ENCODE data around the gene TNNT2. TPM values are rescaled to one million over a fixed set of nuclear protein-coding genes. Genes with fewer than 3 reads are reported as not detected.

Gene TNNT2
- polyA plus RNA-seq, 1 donor from 2014 or later, result not detected

- Mint-ChIP-seq H3K27ac (no peak overlapping the region), H3K9me3 (no peaks in the 10 kb centered on the region), H3K36me3 (no peaks in the 10 kb centered on the region), H3K27me3 (peaks cover 4% of the 10 kb centered on the region), H3K4me1 (peaks cover 0 to 3% (median 0%) of the 10 kb centered on the region in 3 donors), H3K4me3 (no peak overlapping the region)
Measured at GRCh38 chr1:201408834-201409200, 31.3 kb upstream of the TNNT2 start.

DNA sequence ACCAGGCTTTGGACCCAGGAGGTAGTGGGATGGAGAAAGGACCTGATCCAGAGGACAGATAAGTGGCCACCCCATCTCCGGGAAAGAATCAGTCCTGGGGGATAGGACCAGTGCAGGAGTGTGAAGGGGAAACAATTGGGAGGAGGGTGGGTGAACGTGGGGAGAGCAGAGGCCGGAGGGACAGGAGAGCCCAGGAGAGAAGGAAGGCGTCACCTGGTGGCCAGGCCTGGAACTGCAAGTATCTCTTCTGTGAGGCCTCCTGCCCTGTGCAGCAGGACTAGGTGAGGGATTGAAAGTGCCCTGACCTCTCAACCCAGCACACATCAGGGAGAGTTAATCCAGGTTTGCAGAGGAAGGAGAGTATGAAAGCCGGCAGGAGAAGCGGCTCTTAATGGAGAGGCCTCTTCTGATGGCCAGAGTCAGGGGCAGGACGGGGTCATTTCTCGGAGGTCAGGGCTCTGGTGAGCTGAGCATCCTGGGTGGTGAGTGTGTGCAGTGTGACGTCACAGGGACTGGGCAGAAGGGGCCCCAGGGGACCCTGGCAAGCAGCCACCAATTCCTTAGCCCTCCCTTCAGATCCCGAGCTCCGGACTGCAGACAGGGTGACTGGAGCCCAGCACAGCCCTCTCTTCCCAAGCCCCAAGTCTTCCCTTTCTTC lies 30.8 kb upstream of the TNNT2 start:
- no peaks in the 10 kb centered on the region for H3K9me3 Mint-ChIP-seq
- peaks cover 0 to 3% (median 0%) of the 10 kb centered on the region in 3 donors for H3K4me1 Mint-ChIP-seq
- no peaks in the 10 kb centered on the region for H3K36me3 Mint-ChIP-seq
- no peak overlapping the region for H3K27ac Mint-ChIP-seq
- peaks cover 4% of the 10 kb centered on the region for H3K27me3 Mint-ChIP-seq
- H3K4me3 Mint-ChIP-seq, result no peak overlapping the region

- Mint-ChIP-seq H3K4me3 (no peak overlapping the region), H3K36me3 (no peaks in the 10 kb centered on the region), H3K9me3 (no peaks in the 10 kb centered on the region), H3K4me1 (peaks cover 0 to 3% (median 0%) of the 10 kb centered on the region in 3 donors), H3K27ac (no peak overlapping the region), H3K27me3 (peaks cover 4% of the 10 kb centered on the region)
Measured at GRCh38 chr1:201406831-201407406, 29.4 kb upstream of the TNNT2 start.

GRCh38 chr1:201405484-201405831 lies 28.0 kb upstream of the TNNT2 start:
- H3K36me3 Mint-ChIP-seq, result no peaks in the 10 kb centered on the region
- peaks cover 0 to 3% (median 0%) of the 10 kb centered on the region in 3 donors for H3K4me1 Mint-ChIP-seq
- H3K4me3 Mint-ChIP-seq, result no peak overlapping the region
- H3K9me3 Mint-ChIP-seq, result no peaks in the 10 kb centered on the region
- H3K27ac Mint-ChIP-seq, result no peak overlapping the region
- H3K27me3 Mint-ChIP-seq, result peaks cover 2% of the 10 kb centered on the region

- no peak overlapping the region for H3K4me3 Mint-ChIP-seq
- no peaks in the 10 kb centered on the region for H3K9me3 Mint-ChIP-seq
- H3K27me3 Mint-ChIP-seq, result peaks cover 2% of the 10 kb centered on the region
- peaks cover 0 to 3% (median 0%) of the 10 kb centered on the region in 3 donors for H3K4me1 Mint-ChIP-seq
- H3K36me3 Mint-ChIP-seq, result no peaks in the 10 kb centered on the region
- H3K27ac Mint-ChIP-seq, result no peak overlapping the region
Measured at GRCh38 chr1:201404722-201405483, 27.4 kb upstream of the TNNT2 start.

DNA sequence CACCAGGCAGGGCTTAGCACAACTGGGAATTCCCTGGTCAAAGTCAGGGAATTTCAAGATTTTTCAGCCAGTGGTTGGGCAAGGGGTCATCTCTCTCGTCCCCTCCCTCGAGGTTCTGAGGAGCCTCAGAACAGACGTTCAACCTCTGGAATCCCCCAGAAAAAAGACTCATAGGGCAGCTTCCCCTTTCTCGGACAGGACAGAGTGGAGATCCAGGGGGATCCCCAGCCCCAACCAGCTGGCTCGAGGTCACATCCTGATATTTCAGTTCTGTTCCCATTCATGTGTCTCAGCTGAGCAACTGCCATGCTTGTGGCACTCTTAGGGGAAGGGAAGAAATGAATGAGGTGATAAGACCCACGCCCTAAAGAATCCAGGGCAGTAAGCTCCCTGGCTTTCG lies 26.6 kb upstream of the TNNT2 start:
- Mint-ChIP-seq H3K27ac (no peak overlapping the region), H3K4me1 (peaks cover 0 to 3% (median 0%) of the 10 kb centered on the region in 3 donors), H3K4me3 (no peak overlapping the region), H3K36me3 (no peaks in the 10 kb centered on the region), H3K27me3 (peaks cover 3% of the 10 kb centered on the region), H3K9me3 (no peaks in the 10 kb centered on the region)

GRCh38 chr1:201403359-201403758 lies 25.9 kb upstream of the TNNT2 start:
- H3K27ac Mint-ChIP-seq, result no peak overlapping the region
- peaks cover 8% of the 10 kb centered on the region for H3K27me3 Mint-ChIP-seq
- no peaks in the 10 kb centered on the region for H3K9me3 Mint-ChIP-seq
- peaks cover 0 to 3% (median 0%) of the 10 kb centered on the region in 3 donors for H3K4me1 Mint-ChIP-seq
- H3K4me3 Mint-ChIP-seq, result no peak overlapping the region
- H3K36me3 Mint-ChIP-seq, result no peaks in the 10 kb centered on the region

- Mint-ChIP-seq H3K27me3 (peaks cover 18% of the 10 kb centered on the region), H3K36me3 (no peaks in the 10 kb centered on the region), H3K4me1 (peaks cover 0 to 3% (median 0%) of the 10 kb centered on the region in 3 donors), H3K4me3 (no peak overlapping the region), H3K9me3 (no peaks in the 10 kb centered on the region), H3K27ac (no peak overlapping the region)
Measured at GRCh38 chr1:201401700-201402099, 24.2 kb upstream of the TNNT2 start.

GRCh38 chr1:201400852-201401230 lies 23.4 kb upstream of the TNNT2 start:
- H3K4me1 Mint-ChIP-seq, result peaks cover 0 to 3% (median 0%) of the 10 kb centered on the region in 3 donors
- H3K4me3 Mint-ChIP-seq, result no peak overlapping the region
- H3K27ac Mint-ChIP-seq, result no peak overlapping the region
- no peaks in the 10 kb centered on the region for H3K36me3 Mint-ChIP-seq
- peaks cover 18% of the 10 kb centered on the region for H3K27me3 Mint-ChIP-seq
- no peaks in the 10 kb centered on the region for H3K9me3 Mint-ChIP-seq

- Mint-ChIP-seq H3K9me3 (no peaks in the 10 kb centered on the region), H3K27me3 (peaks cover 18% of the 10 kb centered on the region), H3K4me3 (no peak overlapping the region), H3K27ac (no peak overlapping the region), H3K4me1 (peaks cover 0 to 3% (median 0%) of the 10 kb centered on the region in 3 donors), H3K36me3 (no peaks in the 10 kb centered on the region)
Measured at GRCh38 chr1:201400212-201400851, 22.9 kb upstream of the TNNT2 start.

GRCh38 chr1:201399352-201400126 lies 22.1 kb upstream of the TNNT2 start:
- Mint-ChIP-seq H3K27ac (no peak overlapping the region), H3K4me1 (peaks cover 0 to 3% (median 0%) of the 10 kb centered on the region in 3 donors), H3K27me3 (peaks cover 19% of the 10 kb centered on the region), H3K9me3 (no peaks in the 10 kb centered on the region), H3K36me3 (no peaks in the 10 kb centered on the region), H3K4me3 (no peak overlapping the region)

GRCh38 chr1:201399018-201399351 lies 21.5 kb upstream of the TNNT2 start, which contains the start of gene LAD1:
Gene LAD1 (minus strand): TSS chr1:201399324. CDS start chr1:201399306, 18 bp downstream.
- no peaks in the 10 kb centered on the region for H3K36me3 Mint-ChIP-seq
- peak within 1 kb of the TSS in 1 of 4 donors; percentile 53 for H3K4me3 Mint-ChIP-seq
- H3K4me1 Mint-ChIP-seq, result no peaks in the 10 kb centered on the region
- H3K27ac Mint-ChIP-seq, result no peak within 1 kb of the TSS
- peaks cover 19% of the 10 kb centered on the region for H3K27me3 Mint-ChIP-seq
- no peaks in the 10 kb centered on the region for H3K9me3 Mint-ChIP-seq

DNA sequence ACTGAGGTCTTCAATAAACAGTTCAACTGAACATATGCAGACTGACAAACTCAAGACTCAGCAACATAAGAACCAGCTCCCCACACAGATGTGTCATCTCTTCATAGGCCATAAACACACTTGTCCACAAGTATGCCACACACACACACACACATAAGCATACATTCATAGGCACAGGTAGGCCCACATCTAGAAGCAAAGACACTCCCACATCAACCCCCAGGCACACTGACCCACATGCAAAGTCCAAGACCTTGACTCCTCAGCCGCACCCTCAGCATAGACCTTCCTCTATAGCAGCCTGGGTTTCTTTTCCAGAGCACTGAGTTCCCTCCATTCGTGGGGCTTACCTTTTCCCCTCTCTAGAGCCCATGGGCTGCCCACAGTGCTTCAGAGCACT lies 20.2 kb upstream of the TNNT2 start:
- H3K27ac Mint-ChIP-seq, result no peak overlapping the region
- H3K27me3 Mint-ChIP-seq, result peaks cover 19% of the 10 kb centered on the region
- no peaks in the 10 kb centered on the region for H3K36me3 Mint-ChIP-seq
- no peaks in the 10 kb centered on the region for H3K4me1 Mint-ChIP-seq
- H3K9me3 Mint-ChIP-seq, result no peaks in the 10 kb centered on the region
- H3K4me3 Mint-ChIP-seq, result no peak overlapping the region

DNA sequence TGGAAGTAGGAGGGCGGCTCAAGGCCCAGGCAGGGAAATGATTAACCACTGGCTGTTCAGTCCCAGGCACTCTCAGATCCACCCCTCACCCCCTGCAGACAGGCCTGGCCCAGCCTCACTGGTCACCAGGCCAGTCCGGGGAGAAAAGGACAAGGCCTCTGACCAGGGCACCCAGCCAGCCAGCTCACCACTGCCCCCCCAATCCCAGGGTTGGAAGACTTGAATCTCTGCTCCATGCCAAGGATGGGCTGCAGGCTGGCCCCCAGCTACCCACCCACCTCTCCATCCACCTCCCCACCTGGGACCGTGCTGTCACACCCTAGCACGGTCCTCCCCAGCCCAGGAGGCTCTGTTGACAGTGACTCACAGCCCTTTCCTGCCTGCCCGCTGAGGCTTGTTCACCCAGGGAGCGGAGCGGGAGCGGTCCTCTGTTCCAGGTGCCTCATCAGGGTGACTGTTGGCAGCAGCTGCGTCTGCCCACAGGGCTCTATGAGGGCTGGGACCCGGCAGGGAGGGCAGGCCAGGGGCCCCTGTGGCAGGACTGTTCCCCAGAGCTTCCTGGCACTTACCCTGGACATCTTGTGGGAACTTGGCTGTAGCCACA lies 19.5 kb upstream of the TNNT2 start:
- Mint-ChIP-seq H3K36me3 (no peaks in the 10 kb centered on the region), H3K4me1 (no peaks in the 10 kb centered on the region), H3K27me3 (peaks cover 19% of the 10 kb centered on the region), H3K4me3 (no peak overlapping the region), H3K9me3 (no peaks in the 10 kb centered on the region), H3K27ac (no peak overlapping the region)

Measured in IgD-negative memory B cell (primary cell).